ENCODE measurements around the gene MAGI2. TPM values are rescaled to one million over a fixed set of nuclear protein-coding genes. Genes with fewer than 3 reads are reported as not detected.

The MAGI2 gene
- total RNA-seq, 4 donors from 2014 or later = 7.8 to 44.7 (median 21.1) TPM

- no peaks in the 10 kb centered on the region for H3K27me3 ChIP-seq
- no peak for TF ChIP-seq POLR2A (IDR thresholded peaks at IDR 0.05)
- TF ChIP-seq POLR2AphosphoS5 (IDR thresholded peaks at IDR 0.05) = no peak
- TF ChIP-seq EP300 (IDR thresholded peaks at IDR 0.05) = no peak
- no peak for TF ChIP-seq CTCF (IDR thresholded peaks at IDR 0.05)
- H3K27ac ChIP-seq = no peak overlapping the region
- H3K4me3 ChIP-seq = no peak overlapping the region
- H3K36me3 ChIP-seq = no peaks in the 10 kb centered on the region
- no peaks in the 10 kb centered on the region for H3K9me3 ChIP-seq
- no peak for ATAC-seq
- H3K4me1 ChIP-seq = no peaks in the 10 kb centered on the region
Measured at GRCh38 chr7:79436378-79436777, 17.1 kb downstream of the MAGI2 start.

- Histone ChIP-seq H3K4me1 (no peaks in the 10 kb centered on the region), H3K4me3 (no peak overlapping the region), H3K27ac (no peak overlapping the region), H3K9me3 (no peaks in the 10 kb centered on the region), H3K27me3 (no peaks in the 10 kb centered on the region), H3K36me3 (no peaks in the 10 kb centered on the region)
- no peak for ATAC-seq
- WGBS, 2 donors (ENCODE audit: low coverage in 1 of 2) = 38% methylated on average over 1 of the region's 1 CpG; no CpG with 5 or more reads in 1 of the 2 donors
- TF ChIP-seq CTCF (IDR thresholded peaks at IDR 0.05) = no peak
- no peak for TF ChIP-seq POLR2A (IDR thresholded peaks at IDR 0.05)
- no peak for TF ChIP-seq EP300 (IDR thresholded peaks at IDR 0.05)
- no peak for TF ChIP-seq POLR2AphosphoS5 (IDR thresholded peaks at IDR 0.05)
Measured at GRCh38 chr7:79434867-79435266, 18.6 kb downstream of the MAGI2 start.

- Histone ChIP-seq H3K36me3 (no peaks in the 10 kb centered on the region), H3K9me3 (no peaks in the 10 kb centered on the region), H3K4me1 (no peaks in the 10 kb centered on the region), H3K27me3 (no peaks in the 10 kb centered on the region), H3K4me3 (no peak overlapping the region), H3K27ac (no peak overlapping the region)
- ATAC-seq = no peak
- 70 to 100% methylated on average over 1 of the region's 1 CpG for WGBS, 2 donors (ENCODE audit: low coverage in 1 of 2)
- no peak for TF ChIP-seq EP300 (IDR thresholded peaks at IDR 0.05)
- TF ChIP-seq CTCF (IDR thresholded peaks at IDR 0.05) = no peak
- no peak for TF ChIP-seq POLR2A (IDR thresholded peaks at IDR 0.05)
- TF ChIP-seq POLR2AphosphoS5 (IDR thresholded peaks at IDR 0.05) = no peak
Measured at GRCh38 chr7:79434098-79434497, 19.4 kb downstream of the MAGI2 start.

GRCh38 chr7:79430391-79430790 lies 23.1 kb downstream of the MAGI2 start:
- no peaks in the 10 kb centered on the region for H3K36me3 ChIP-seq
- H3K9me3 ChIP-seq = no peaks in the 10 kb centered on the region
- no peak for TF ChIP-seq CTCF (IDR thresholded peaks at IDR 0.05)
- no peak for TF ChIP-seq POLR2AphosphoS5 (IDR thresholded peaks at IDR 0.05)
- TF ChIP-seq POLR2A (IDR thresholded peaks at IDR 0.05) = no peak
- no peak for TF ChIP-seq EP300 (IDR thresholded peaks at IDR 0.05)
- H3K27ac ChIP-seq = no peak overlapping the region
- no peaks in the 10 kb centered on the region for H3K27me3 ChIP-seq
- no peaks in the 10 kb centered on the region for H3K4me1 ChIP-seq
- WGBS, 2 donors (ENCODE audit: low coverage in 1 of 2) = 86 to 95% methylated on average over 1 to 2 of the region's 2 CpGs
- ATAC-seq = no peak
- H3K4me3 ChIP-seq = no peak overlapping the region

- peaks cover 0 to 3% (median 0%) of the 10 kb centered on the region in 3 donors for H3K4me1 ChIP-seq
- no peak overlapping the region for H3K27ac ChIP-seq
- no peaks in the 10 kb centered on the region for H3K9me3 ChIP-seq
- no peaks in the 10 kb centered on the region for H3K36me3 ChIP-seq
- H3K4me3 ChIP-seq = no peak overlapping the region
- H3K27me3 ChIP-seq = no peaks in the 10 kb centered on the region
- ATAC-seq = no peak
- WGBS, 2 donors (ENCODE audit: low coverage in 1 of 2) = 67 to 73% methylated on average over 6 to 7 of the region's 7 CpGs
- TF ChIP-seq EP300 (IDR thresholded peaks at IDR 0.05) = no peak
- no peak for TF ChIP-seq CTCF (IDR thresholded peaks at IDR 0.05)
- no peak for TF ChIP-seq POLR2AphosphoS5 (IDR thresholded peaks at IDR 0.05)
- no peak for TF ChIP-seq POLR2A (IDR thresholded peaks at IDR 0.05)
Measured at GRCh38 chr7:79425665-79426064, 27.8 kb downstream of the MAGI2 start.
